Ascending aorta (tissue), 2 donors: ENCODE data around the gene FAM117B. TPM values are rescaled to one million over a fixed set of nuclear protein-coding genes. Genes with fewer than 3 reads are reported as not detected.

Experiments
- DNase-seq, 2 donors: peaks; one replicate each; pipeline ENCODE4 v3.0.0-alpha.2; 2019; ENCODE audit warnings: low spot score in 2 of 2
- H3K27ac ChIP-seq, 2 donors: fragments of 200-600 bp; sonication (generic); one replicate each; pipeline ENCODE4 v1.5.1; 2016 to 2017; ENCODE audit warnings: mild to moderate bottlenecking in 1 of 2
- H3K27me3 ChIP-seq: fragments of 200-600 bp; sonication (generic); one replicate; pipeline ENCODE4 v1.5.1; 2017
- H3K36me3 ChIP-seq, 2 donors: fragments of 200-600 bp; sonication (generic); one replicate each; pipeline ENCODE4 v1.5.1; 2016
- H3K4me1 ChIP-seq, 2 donors: fragments of 200-600 bp; sonication (generic); one replicate each; pipeline ENCODE4 v1.5.1; 2016 to 2017; ENCODE audit warnings: mild to moderate bottlenecking in 1 of 2
- H3K4me3 ChIP-seq, 2 donors: fragments of 200-600 bp; sonication (generic); one replicate each; pipeline ENCODE4 v1.5.1; 2016 to 2017; ENCODE audit warnings: mild to moderate bottlenecking in 1 of 2
- H3K9me3 ChIP-seq, 2 donors: fragments of 200-600 bp; sonication (generic); one replicate each; pipeline ENCODE4 v1.5.1; 2016
- CTCF ChIP-seq, 3 experiments: fragments of 200-600 bp in 2 of 3; fragments of 450-650 bp in 1 of 3; sonication (generic) in 2 of 3; IDR thresholded peaks; one replicate each; pipeline ENCODE4 v1.5.1; 2016 to 2019; ENCODE audit warnings: antibody characterized with exemption in 3 of 3, mild to moderate bottlenecking in 1 of 3, moderate library complexity in 1 of 3
- intact Hi-C: fragments of 100-400 bp; cut with DNase I; formaldehyde crosslinking; loops from one replicate; pipeline ENCODE4 v1.15.1; 2023
- total RNA-seq: library from RNA; depleted of rRNA; stranded (reverse); fragments of >200 nt; gene quantifications from one replicate; pipeline ENCODE4 v1.1.0, GENCODE V29; 2016

The FAM117B gene
- total RNA-seq, 1 donor from 2014 or later = 30.1 TPM

DNA sequence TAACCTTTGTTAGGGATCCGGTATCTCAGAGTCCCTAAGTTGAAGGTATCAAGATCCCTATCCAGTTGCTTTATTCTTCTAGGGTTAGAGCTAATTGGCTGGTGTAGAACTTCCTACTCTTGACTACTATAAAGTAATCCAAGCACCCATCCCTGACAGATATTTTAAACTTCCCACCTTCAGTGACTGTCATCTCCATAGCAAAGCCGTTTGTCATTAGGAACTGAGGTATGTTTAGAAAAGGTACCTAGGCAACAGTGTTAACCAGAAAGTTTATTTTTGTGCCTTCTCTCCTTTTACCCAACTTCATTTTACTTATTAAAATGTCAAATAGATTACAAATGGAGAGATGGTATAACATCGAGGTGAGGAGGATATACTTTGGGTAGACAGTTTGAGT lies 4.5 kb downstream of the FAM117B start:
- no peaks in the 10 kb centered on the region for H3K27me3 ChIP-seq
- no peaks in the 10 kb centered on the region for H3K9me3 ChIP-seq
- no peaks in the 10 kb centered on the region for H3K36me3 ChIP-seq
- H3K27ac ChIP-seq = no peak overlapping the region
- no peak for TF ChIP-seq CTCF (IDR thresholded peaks at IDR 0.05)
- no peak overlapping the region for H3K4me3 ChIP-seq
- peaks cover 0 to 3% of the 10 kb centered on the region in 2 donors for H3K4me1 ChIP-seq
- intact Hi-C loops = loop anchor here (10.0 kb wide), 2 partner anchors 374 to 376 kb away; partner anchors contain the start of genes NBEAL1 and NOP58
- DNase-seq = no peak

GRCh38 chr2:202642567-202642966 lies 7.8 kb downstream of the FAM117B start:
- Histone ChIP-seq H3K27me3 (no peaks in the 10 kb centered on the region), H3K36me3 (no peaks in the 10 kb centered on the region), H3K4me1 (no peaks in the 10 kb centered on the region), H3K4me3 (no peak overlapping the region), H3K27ac (no peak overlapping the region), H3K9me3 (no peaks in the 10 kb centered on the region)
- TF ChIP-seq CTCF (IDR thresholded peaks at IDR 0.05) = no peak
- intact Hi-C loops = no loop called here
- DNase-seq = no peak

GRCh38 chr2:202643012-202643858 lies 8.5 kb downstream of the FAM117B start:
- no peak overlapping the region for H3K27ac ChIP-seq
- intact Hi-C loops = no loop called here
- H3K4me1 ChIP-seq = no peaks in the 10 kb centered on the region
- no peaks in the 10 kb centered on the region for H3K9me3 ChIP-seq
- H3K36me3 ChIP-seq = no peaks in the 10 kb centered on the region
- no peaks in the 10 kb centered on the region for H3K27me3 ChIP-seq
- no peak for TF ChIP-seq CTCF (IDR thresholded peaks at IDR 0.05)
- DNase-seq = no peak
- no peak overlapping the region for H3K4me3 ChIP-seq

GRCh38 chr2:202652119-202652518 lies 17.4 kb downstream of the FAM117B start:
- H3K36me3 ChIP-seq = no peaks in the 10 kb centered on the region
- H3K27me3 ChIP-seq = no peaks in the 10 kb centered on the region
- no peak overlapping the region for H3K27ac ChIP-seq
- H3K4me3 ChIP-seq = no peak overlapping the region
- no peaks in the 10 kb centered on the region for H3K9me3 ChIP-seq
- intact Hi-C loops = no loop called here
- no peak for DNase-seq
- TF ChIP-seq CTCF (IDR thresholded peaks at IDR 0.05) = no peak
- peaks cover 0 to 5% of the 10 kb centered on the region in 2 donors for H3K4me1 ChIP-seq

DNA sequence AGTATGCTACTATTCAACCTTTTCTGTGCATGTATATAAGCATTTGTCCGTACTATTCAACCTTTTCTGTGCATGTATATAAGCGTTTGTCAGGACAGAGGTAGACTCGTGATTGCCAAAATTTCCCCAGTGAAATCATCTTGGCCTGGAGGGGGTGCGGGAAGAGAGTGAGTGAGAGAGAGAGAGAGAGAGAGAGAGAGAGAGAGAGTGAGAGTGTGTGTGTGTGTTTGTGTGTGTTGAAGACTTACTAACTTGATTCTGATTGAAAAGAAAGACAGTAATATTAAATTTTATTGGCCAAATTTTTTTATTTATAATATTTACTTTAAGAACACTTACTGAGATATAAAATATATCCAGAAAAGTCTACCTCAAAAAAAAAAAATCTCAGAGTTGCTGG lies 19.1 kb downstream of the FAM117B start:
- no peak for TF ChIP-seq CTCF (IDR thresholded peaks at IDR 0.05)
- DNase-seq = no peak
- H3K27me3 ChIP-seq = no peaks in the 10 kb centered on the region
- H3K9me3 ChIP-seq = no peaks in the 10 kb centered on the region
- intact Hi-C loops = no loop called here
- H3K4me1 ChIP-seq = peaks cover 0 to 5% of the 10 kb centered on the region in 2 donors
- H3K27ac ChIP-seq = no peak overlapping the region
- no peak overlapping the region for H3K4me3 ChIP-seq
- no peaks in the 10 kb centered on the region for H3K36me3 ChIP-seq
